Measurements from ENCODE around the gene IGSF9.
A peak's percentile ranks its signal among the peaks of the same experiment; 100 is the strongest.

Gene IGSF9

GRCh38 chr1:159920651-159921050 lies 24.8 kb downstream of the IGSF9 start:
- H3K27me3 ChIP-seq (replicated peaks in 2 of 5; ENCODE audit: control insufficient read depth in 4 of 5, insufficient read depth in 5 of 5, low read length in 4 of 5), result no peaks in the 10 kb centered on the region
- H3K4me1 ChIP-seq (ENCODE audit: control extremely low read depth in 1 of 4, control insufficient read depth in 4 of 4, insufficient read depth in 4 of 4, low read length in 3 of 4), result peaks cover 15 to 86% (median 83%) of the 10 kb centered on the region in 4 experiments
- peak overlapping the region in 4 of 7 experiments; percentile 8 to 100 (median 66) for H3K4me3 ChIP-seq (ENCODE audit: control insufficient read depth in 1 of 7, extremely low read depth in 1 of 7, insufficient read depth in 4 of 7, low read depth in 2 of 7, low read length in 6 of 7)
- no peaks in the 10 kb centered on the region for H3K9me3 ChIP-seq (ENCODE audit: control extremely low read depth in 1 of 5, control insufficient read depth in 4 of 5, insufficient read depth in 2 of 5, low read depth in 1 of 5, low read length in 4 of 5)
- no CpG with 5 or more reads among the region's 1 CpG for WGBS (ENCODE audit: insufficient coverage)
- H3K36me3 ChIP-seq (ENCODE audit: control insufficient read depth in 4 of 4, insufficient read depth in 4 of 4, low read length in 3 of 4), result peaks cover 11 to 51% (median 41%) of the 10 kb centered on the region in 4 experiments
- DNase-seq, result no peak
- ChIA-PET POLR2A (no interaction called here), CTCF (interaction anchor here (1.2 to 13.6 kb wide), 3 partner anchors 15 to 121 kb away, joined by 3 to 250 read pairs (median 57); no protein-coding TSS in a partner anchor)
- H3K27ac ChIP-seq (ENCODE audit: insufficient read depth in 1 of 2, low read depth in 1 of 2, low read length in 2 of 2, poor library complexity in 1 of 2, severe bottlenecking in 2 of 2), result peak overlapping the region; percentile 100

- WGBS (ENCODE audit: insufficient coverage), result 89% methylated on average over 4 of the region's 10 CpGs
- no peak for DNase-seq
- peaks cover 15 to 90% (median 82%) of the 10 kb centered on the region in 4 experiments for H3K4me1 ChIP-seq (ENCODE audit: control extremely low read depth in 1 of 4, control insufficient read depth in 4 of 4, insufficient read depth in 4 of 4, low read length in 3 of 4)
- ChIA-PET CTCF (interaction anchor here (1.2 to 13.6 kb wide), 3 partner anchors 16 to 121 kb away, joined by 3 to 250 read pairs (median 57); no protein-coding TSS in a partner anchor), POLR2A (no interaction called here)
- no peaks in the 10 kb centered on the region for H3K9me3 ChIP-seq (ENCODE audit: control extremely low read depth in 1 of 5, control insufficient read depth in 4 of 5, insufficient read depth in 2 of 5, low read depth in 1 of 5, low read length in 4 of 5)
- H3K27me3 ChIP-seq (replicated peaks in 2 of 5; ENCODE audit: control insufficient read depth in 4 of 5, insufficient read depth in 5 of 5, low read length in 4 of 5), result no peaks in the 10 kb centered on the region
- peak overlapping the region in 2 of 7 experiments; percentile 95 to 100 for H3K4me3 ChIP-seq (ENCODE audit: control insufficient read depth in 1 of 7, extremely low read depth in 1 of 7, insufficient read depth in 4 of 7, low read depth in 2 of 7, low read length in 6 of 7)
- peaks cover 11 to 56% (median 44%) of the 10 kb centered on the region in 4 experiments for H3K36me3 ChIP-seq (ENCODE audit: control insufficient read depth in 4 of 4, insufficient read depth in 4 of 4, low read length in 3 of 4)
- H3K27ac ChIP-seq (ENCODE audit: insufficient read depth in 1 of 2, low read depth in 1 of 2, low read length in 2 of 2, poor library complexity in 1 of 2, severe bottlenecking in 2 of 2), result peak overlapping the region in 1 of 2 experiments; percentile 100
These were observed 25.2 kb downstream of the IGSF9 start for GRCh38 chr1:159920202-159920601.

GRCh38 chr1:159919236-159919865 lies 26.1 kb downstream of the IGSF9 start:
- ChIA-PET CTCF (interaction anchor here (0.8 to 13.6 kb wide), 3 partner anchors 14 to 50 kb away, joined by 3 to 250 read pairs (median 3); no protein-coding TSS in a partner anchor), POLR2A (no interaction called here)
- no peaks in the 10 kb centered on the region for H3K27me3 ChIP-seq (replicated peaks in 2 of 5; ENCODE audit: control insufficient read depth in 4 of 5, insufficient read depth in 5 of 5, low read length in 4 of 5)
- DNase-seq, result no peak
- H3K4me3 ChIP-seq (ENCODE audit: control insufficient read depth in 1 of 7, extremely low read depth in 1 of 7, insufficient read depth in 4 of 7, low read depth in 2 of 7, low read length in 6 of 7), result peak overlapping the region in 2 of 7 experiments; percentile 41 to 100
- peaks cover 15 to 92% (median 85%) of the 10 kb centered on the region in 4 experiments for H3K4me1 ChIP-seq (ENCODE audit: control extremely low read depth in 1 of 4, control insufficient read depth in 4 of 4, insufficient read depth in 4 of 4, low read length in 3 of 4)
- peak overlapping the region in 1 of 2 experiments; percentile 66 for H3K27ac ChIP-seq (ENCODE audit: insufficient read depth in 1 of 2, low read depth in 1 of 2, low read length in 2 of 2, poor library complexity in 1 of 2, severe bottlenecking in 2 of 2)
- H3K9me3 ChIP-seq (ENCODE audit: control extremely low read depth in 1 of 5, control insufficient read depth in 4 of 5, insufficient read depth in 2 of 5, low read depth in 1 of 5, low read length in 4 of 5), result no peaks in the 10 kb centered on the region
- 95% methylated on average over 10 of the region's 10 CpGs for WGBS (ENCODE audit: insufficient coverage)
- H3K36me3 ChIP-seq (ENCODE audit: control insufficient read depth in 4 of 4, insufficient read depth in 4 of 4, low read length in 3 of 4), result peaks cover 11 to 57% (median 44%) of the 10 kb centered on the region in 4 experiments

GRCh38 chr1:159918352-159919200 lies 26.8 kb downstream of the IGSF9 start:
- Histone ChIP-seq H3K4me1 (ENCODE audit: control extremely low read depth in 1 of 4, control insufficient read depth in 4 of 4, insufficient read depth in 4 of 4, low read length in 3 of 4) (peaks cover 15 to 94% (median 87%) of the 10 kb centered on the region in 4 experiments), H3K9me3 (ENCODE audit: control extremely low read depth in 1 of 5, control insufficient read depth in 4 of 5, insufficient read depth in 2 of 5, low read depth in 1 of 5, low read length in 4 of 5) (no peaks in the 10 kb centered on the region), H3K27me3 (replicated peaks in 2 of 5; ENCODE audit: control insufficient read depth in 4 of 5, insufficient read depth in 5 of 5, low read length in 4 of 5) (no peaks in the 10 kb centered on the region), H3K4me3 (ENCODE audit: control insufficient read depth in 1 of 7, extremely low read depth in 1 of 7, insufficient read depth in 4 of 7, low read depth in 2 of 7, low read length in 6 of 7) (peak overlapping the region in 2 of 7 experiments; percentile 6 to 41), H3K36me3 (ENCODE audit: control insufficient read depth in 4 of 4, insufficient read depth in 4 of 4, low read length in 3 of 4) (peaks cover 11 to 57% (median 44%) of the 10 kb centered on the region in 4 experiments), H3K27ac (ENCODE audit: insufficient read depth in 1 of 2, low read depth in 1 of 2, low read length in 2 of 2, poor library complexity in 1 of 2, severe bottlenecking in 2 of 2) (peak overlapping the region; percentile 6 to 66)
- CTCF ChIA-PET, result interaction anchor here (0.8 to 13.6 kb wide), 5 partner anchors 15 to 49 kb away, joined by 3 to 250 read pairs (median 3); no protein-coding TSS in a partner anchor
- POLR2A ChIA-PET, result no interaction called here
- DNase-seq, result no peak
- 89% methylated on average over 12 of the region's 13 CpGs for WGBS (ENCODE audit: insufficient coverage)

- H3K4me1 ChIP-seq (ENCODE audit: control extremely low read depth in 1 of 4, control insufficient read depth in 4 of 4, insufficient read depth in 4 of 4, low read length in 3 of 4), result peaks cover 19 to 95% (median 87%) of the 10 kb centered on the region in 4 experiments
- ChIA-PET POLR2A (no interaction called here), CTCF (interaction anchor here (0.8 to 13.6 kb wide), 4 partner anchors 17 to 48 kb away, joined by 3 to 250 read pairs (median 4); no protein-coding TSS in a partner anchor)
- 100% methylated on average over 4 of the region's 5 CpGs for WGBS (ENCODE audit: insufficient coverage)
- no peaks in the 10 kb centered on the region for H3K9me3 ChIP-seq (ENCODE audit: control extremely low read depth in 1 of 5, control insufficient read depth in 4 of 5, insufficient read depth in 2 of 5, low read depth in 1 of 5, low read length in 4 of 5)
- peak overlapping the region in 1 of 7 experiments; percentile 0 for H3K4me3 ChIP-seq (ENCODE audit: control insufficient read depth in 1 of 7, extremely low read depth in 1 of 7, insufficient read depth in 4 of 7, low read depth in 2 of 7, low read length in 6 of 7)
- DNase-seq, result peak in 2 of 3 donors; percentile 57 to 60
- H3K27me3 ChIP-seq (replicated peaks in 2 of 5; ENCODE audit: control insufficient read depth in 4 of 5, insufficient read depth in 5 of 5, low read length in 4 of 5), result no peaks in the 10 kb centered on the region
- peaks cover 11 to 57% (median 44%) of the 10 kb centered on the region in 4 experiments for H3K36me3 ChIP-seq (ENCODE audit: control insufficient read depth in 4 of 4, insufficient read depth in 4 of 4, low read length in 3 of 4)
- H3K27ac ChIP-seq (ENCODE audit: insufficient read depth in 1 of 2, low read depth in 1 of 2, low read length in 2 of 2, poor library complexity in 1 of 2, severe bottlenecking in 2 of 2), result peak overlapping the region in 1 of 2 experiments; percentile 16
These were observed 27.7 kb downstream of the IGSF9 start for GRCh38 chr1:159917533-159918351.

GRCh38 chr1:159916242-159917051 lies 29.0 kb downstream of the IGSF9 start:
- H3K4me1 ChIP-seq (ENCODE audit: control extremely low read depth in 1 of 4, control insufficient read depth in 4 of 4, insufficient read depth in 4 of 4, low read length in 3 of 4), result peaks cover 21 to 96% (median 87%) of the 10 kb centered on the region in 4 experiments
- no peaks in the 10 kb centered on the region for H3K27me3 ChIP-seq (replicated peaks in 2 of 5; ENCODE audit: control insufficient read depth in 4 of 5, insufficient read depth in 5 of 5, low read length in 4 of 5)
- peaks cover 11 to 57% (median 44%) of the 10 kb centered on the region in 4 experiments for H3K36me3 ChIP-seq (ENCODE audit: control insufficient read depth in 4 of 4, insufficient read depth in 4 of 4, low read length in 3 of 4)
- H3K27ac ChIP-seq (ENCODE audit: insufficient read depth in 1 of 2, low read depth in 1 of 2, low read length in 2 of 2, poor library complexity in 1 of 2, severe bottlenecking in 2 of 2), result peak overlapping the region; percentile 30 to 50
- no peak for DNase-seq
- POLR2A ChIA-PET, result interaction anchor here (0.7 kb wide), 1 partner anchor 17 kb away, joined by 3 read pairs; no protein-coding TSS in a partner anchor
- no peak overlapping the region for H3K4me3 ChIP-seq (ENCODE audit: control insufficient read depth in 1 of 7, extremely low read depth in 1 of 7, insufficient read depth in 4 of 7, low read depth in 2 of 7, low read length in 6 of 7)
- no peaks in the 10 kb centered on the region for H3K9me3 ChIP-seq (ENCODE audit: control extremely low read depth in 1 of 5, control insufficient read depth in 4 of 5, insufficient read depth in 2 of 5, low read depth in 1 of 5, low read length in 4 of 5)
- WGBS (ENCODE audit: insufficient coverage), result 86% methylated on average over 9 of the region's 9 CpGs
- CTCF ChIA-PET, result interaction anchor here (1.1 to 13.6 kb wide), 7 partner anchors 9 to 128 kb away, joined by 3 to 250 read pairs (median 4); partner anchors contain the start of gene TAGLN2

Data from common myeloid progenitor, CD34-positive (primary cell).